Measurements from ENCODE around the gene NANS.

DNA sequence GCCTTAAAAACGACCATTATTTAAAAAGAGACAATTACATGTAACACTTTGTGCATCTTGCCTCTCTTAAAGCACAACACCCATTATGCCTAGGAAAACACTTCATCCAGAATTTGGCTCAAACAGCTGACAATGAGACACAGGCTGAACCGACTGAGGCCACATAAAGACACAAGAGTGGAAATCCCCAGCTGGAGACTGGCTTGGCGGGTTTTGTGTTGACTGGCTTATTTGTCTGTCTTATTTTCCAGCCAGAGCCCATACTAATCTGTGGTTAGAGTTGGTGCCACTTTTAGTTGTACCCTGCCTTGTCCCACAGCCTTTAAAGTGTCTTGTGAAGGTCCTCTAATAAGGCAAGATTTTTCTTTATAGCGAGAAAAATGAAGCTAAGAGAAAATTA lies 41.3 kb downstream of the NANS start:
- TF ChIP-seq SMC3 (IDR thresholded peaks at IDR 0.05; ENCODE audit: borderline replicate concordance, low read length), result no peak
- no peak for TF ChIP-seq POLR2A (IDR thresholded peaks at IDR 0.05; ENCODE audit: low read depth, low read length)
- TF ChIP-seq, protein P1, sequence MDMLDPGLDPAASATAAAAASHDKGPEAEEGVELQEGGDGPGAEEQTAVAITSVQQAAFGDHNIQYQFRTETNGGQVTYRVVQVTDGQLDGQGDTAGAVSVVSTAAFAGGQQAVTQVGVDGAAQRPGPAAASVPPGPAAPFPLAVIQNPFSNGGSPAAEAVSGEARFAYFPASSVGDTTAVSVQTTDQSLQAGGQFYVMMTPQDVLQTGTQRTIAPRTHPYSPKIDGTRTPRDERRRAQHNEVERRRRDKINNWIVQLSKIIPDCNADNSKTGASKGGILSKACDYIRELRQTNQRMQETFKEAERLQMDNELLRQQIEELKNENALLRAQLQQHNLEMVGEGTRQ (IDR thresholded peaks at IDR 0.05; ENCODE audit: borderline replicate concordance, low read depth, low read length), result no peak
- TF ChIP-seq, protein P2, sequence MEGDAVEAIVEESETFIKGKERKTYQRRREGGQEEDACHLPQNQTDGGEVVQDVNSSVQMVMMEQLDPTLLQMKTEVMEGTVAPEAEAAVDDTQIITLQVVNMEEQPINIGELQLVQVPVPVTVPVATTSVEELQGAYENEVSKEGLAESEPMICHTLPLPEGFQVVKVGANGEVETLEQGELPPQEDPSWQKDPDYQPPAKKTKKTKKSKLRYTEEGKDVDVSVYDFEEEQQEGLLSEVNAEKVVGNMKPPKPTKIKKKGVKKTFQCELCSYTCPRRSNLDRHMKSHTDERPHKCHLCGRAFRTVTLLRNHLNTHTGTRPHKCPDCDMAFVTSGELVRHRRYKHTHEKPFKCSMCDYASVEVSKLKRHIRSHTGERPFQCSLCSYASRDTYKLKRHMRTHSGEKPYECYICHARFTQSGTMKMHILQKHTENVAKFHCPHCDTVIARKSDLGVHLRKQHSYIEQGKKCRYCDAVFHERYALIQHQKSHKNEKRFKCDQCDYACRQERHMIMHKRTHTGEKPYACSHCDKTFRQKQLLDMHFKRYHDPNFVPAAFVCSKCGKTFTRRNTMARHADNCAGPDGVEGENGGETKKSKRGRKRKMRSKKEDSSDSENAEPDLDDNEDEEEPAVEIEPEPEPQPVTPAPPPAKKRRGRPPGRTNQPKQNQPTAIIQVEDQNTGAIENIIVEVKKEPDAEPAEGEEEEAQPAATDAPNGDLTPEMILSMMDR (IDR thresholded peaks at IDR 0.05 in 2 of 3, conservative IDR thresholded peaks at IDR 0.05 in 1 of 3; ENCODE audit: control insufficient read depth in 2 of 3, extremely low read depth in 1 of 3, insufficient read depth in 1 of 3, low read depth in 3 of 3, low read length in 3 of 3), result no peak
- no peak for TF ChIP-seq ETV6 (conservative IDR thresholded peaks at IDR 0.05 in 1 of 2, IDR thresholded peaks at IDR 0.05 in 1 of 2; ENCODE audit: borderline replicate concordance in 1 of 2, low read depth in 1 of 2)
- no peak for TF ChIP-seq NR2C1 (IDR thresholded peaks at IDR 0.05)
- TF ChIP-seq PAX5 (IDR thresholded peaks at IDR 0.05; ENCODE audit: borderline replicate concordance, low read depth, low read length), result no peak
- no peak for TF ChIP-seq CHD4 (IDR thresholded peaks at IDR 0.05)

Measured in GM12878 (cell line).